Measurements from ENCODE around the gene ZNF385C. TPM values are rescaled to one million over a fixed set of nuclear protein-coding genes. Genes with fewer than 3 reads are reported as not detected.

ZNF385C gene
- total RNA-seq, 4 donors from 2014 or later = 0.18 to 0.38 TPM; not detected in 2

DNA sequence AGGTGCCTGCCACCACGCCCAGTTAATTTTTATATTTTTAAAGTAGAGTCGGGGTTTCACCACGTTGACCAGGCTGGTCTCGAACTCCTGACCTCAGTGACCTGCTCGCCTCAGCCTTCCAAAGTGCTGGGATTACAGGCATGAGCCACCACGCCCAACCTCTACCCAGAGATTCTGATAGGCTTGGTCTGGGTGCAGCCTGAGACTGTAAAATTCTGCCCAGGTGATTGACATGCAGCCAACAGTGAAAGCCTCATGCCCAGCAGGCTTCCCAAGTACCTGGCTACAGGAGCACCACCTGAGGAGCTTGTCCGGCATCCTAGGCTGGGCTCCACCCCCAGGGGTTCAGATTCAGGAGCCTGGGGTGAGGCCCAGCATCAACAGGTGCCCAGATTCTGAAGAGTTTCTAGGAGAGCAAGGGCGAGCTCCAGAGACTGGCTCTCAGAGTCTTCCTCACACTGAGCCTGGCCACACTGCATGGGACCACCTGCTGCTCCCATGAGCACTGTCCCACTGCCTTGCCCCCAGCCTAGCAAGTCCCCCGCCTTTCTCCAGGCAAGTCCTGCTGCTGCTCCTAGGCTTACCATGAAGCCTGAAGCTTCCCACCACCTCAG, 16.6 kb downstream of the ZNF385C start:
- WGBS, 2 donors = 64 to 83% methylated on average over 3 to 9 of the region's 9 CpGs
- DNase-seq = no peak
- no peak for TF ChIP-seq POLR2A (IDR thresholded peaks at IDR 0.05)
- no peak for TF ChIP-seq CTCF (IDR thresholded peaks at IDR 0.05)

GRCh38 chr17:42079541-42079940, 18.7 kb downstream of the ZNF385C start:
- Histone ChIP-seq H3K27me3 (peaks cover 0 to 13% (median 0%) of the 10 kb centered on the region in 4 donors), H3K4me3 (no peak overlapping the region), H3K4me1 (no peaks in the 10 kb centered on the region), H3K9me3 (no peaks in the 10 kb centered on the region), H3K27ac (no peak overlapping the region), H3K36me3 (no peaks in the 10 kb centered on the region)
- TF ChIP-seq POLR2A (IDR thresholded peaks at IDR 0.05) (no peak), CTCF (IDR thresholded peaks at IDR 0.05) (no peak)
- intact Hi-C loops (cut with DNase I) = no loop called here
- DNase-seq = no peak
- 69 to 73% methylated on average over 2 of the region's 2 CpGs for WGBS, 2 donors

More for the DNA sequence above, 16.6 kb downstream of the ZNF385C start:
- Histone ChIP-seq H3K4me1 (no peaks in the 10 kb centered on the region), H3K27ac (no peak overlapping the region), H3K9me3 (no peaks in the 10 kb centered on the region), H3K27me3 (peaks cover 0 to 13% (median 0%) of the 10 kb centered on the region in 4 donors), H3K36me3 (no peaks in the 10 kb centered on the region), H3K4me3 (no peak overlapping the region)
- intact Hi-C loops (cut with DNase I) = no loop called here

DNA sequence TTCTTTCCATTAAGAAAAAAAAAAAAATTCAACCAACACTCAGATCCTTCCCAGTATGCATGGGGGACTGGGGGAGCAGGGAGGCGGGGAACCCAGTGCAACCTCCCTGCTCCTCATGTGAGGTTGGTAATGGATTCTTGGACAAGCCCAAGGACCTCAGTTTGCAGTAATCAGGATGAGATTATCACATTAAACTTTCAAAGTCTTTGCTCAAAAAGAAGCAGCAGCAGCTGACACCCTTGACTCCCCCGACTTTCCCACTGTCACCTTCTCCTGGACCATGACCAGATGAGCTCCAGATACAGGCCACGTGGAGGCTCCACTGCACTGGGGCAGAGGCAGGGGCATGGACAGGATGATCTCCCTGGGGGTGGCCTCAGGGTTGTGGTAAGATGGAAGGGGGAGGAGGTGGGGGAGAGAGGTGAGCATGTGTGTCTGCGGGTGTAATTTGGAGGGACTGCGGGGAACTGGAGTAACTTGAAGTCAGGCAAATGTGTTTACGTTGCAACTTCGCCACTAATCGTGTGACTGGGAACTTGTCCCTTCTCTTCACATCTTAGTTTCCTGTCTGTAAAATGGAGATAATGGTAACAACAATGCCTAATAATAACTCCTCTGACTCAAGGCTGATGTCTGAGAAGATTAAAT, 19.8 kb downstream of the ZNF385C start:
- H3K27ac ChIP-seq = no peak overlapping the region
- no peaks in the 10 kb centered on the region for H3K4me1 ChIP-seq
- no peak for TF ChIP-seq POLR2A (IDR thresholded peaks at IDR 0.05)
- TF ChIP-seq CTCF (IDR thresholded peaks at IDR 0.05) = no peak
- DNase-seq = no peak
- H3K27me3 ChIP-seq = peaks cover 0 to 18% (median 0%) of the 10 kb centered on the region in 4 donors
- WGBS, 2 donors = 72 to 85% methylated on average over 6 to 8 of the region's 8 CpGs
- intact Hi-C loops (cut with DNase I) = no loop called here
- no peak overlapping the region for H3K4me3 ChIP-seq
- no peaks in the 10 kb centered on the region for H3K36me3 ChIP-seq
- H3K9me3 ChIP-seq = no peaks in the 10 kb centered on the region

GRCh38 chr17:42077755-42078154, 20.5 kb downstream of the ZNF385C start:
- no peak for DNase-seq
- no CpG with 5 or more reads among the region's 5 CpGs for WGBS, 2 donors
- intact Hi-C loops (cut with DNase I) = no loop called here
- peaks cover 0 to 26% (median 2%) of the 10 kb centered on the region in 4 donors for H3K27me3 ChIP-seq
- TF ChIP-seq CTCF (IDR thresholded peaks at IDR 0.05) = no peak
- TF ChIP-seq POLR2A (IDR thresholded peaks at IDR 0.05) = no peak
- H3K36me3 ChIP-seq = no peaks in the 10 kb centered on the region
- no peak overlapping the region for H3K27ac ChIP-seq
- H3K4me1 ChIP-seq = peaks cover 0 to 1% (median 0%) of the 10 kb centered on the region in 3 donors
- no peaks in the 10 kb centered on the region for H3K9me3 ChIP-seq
- no peak overlapping the region for H3K4me3 ChIP-seq

- intact Hi-C loops (cut with DNase I) = no loop called here
- no peak for DNase-seq
- Histone ChIP-seq H3K36me3 (no peaks in the 10 kb centered on the region), H3K27ac (no peak overlapping the region), H3K27me3 (peaks cover 2 to 34% (median 5%) of the 10 kb centered on the region in 4 donors), H3K9me3 (no peaks in the 10 kb centered on the region), H3K4me3 (no peak overlapping the region), H3K4me1 (peaks cover 0 to 9% (median 7%) of the 10 kb centered on the region in 3 donors)
- WGBS, 2 donors = 75 to 83% methylated on average over 4 of the region's 4 CpGs
- TF ChIP-seq POLR2A (IDR thresholded peaks at IDR 0.05) (no peak), CTCF (IDR thresholded peaks at IDR 0.05) (no peak)
Observed at GRCh38 chr17:42076797-42077559, 21.3 kb downstream of the ZNF385C start.

All from esophagus squamous epithelium (tissue), 5 donors.